ENCODE measurements around the gene NPAS3. TPM values are rescaled to one million over a fixed set of nuclear protein-coding genes. Genes with fewer than 3 reads are reported as not detected.

The NPAS3 gene
- total RNA-seq, 2 experiments from 2014 or later: not detected

DNA sequence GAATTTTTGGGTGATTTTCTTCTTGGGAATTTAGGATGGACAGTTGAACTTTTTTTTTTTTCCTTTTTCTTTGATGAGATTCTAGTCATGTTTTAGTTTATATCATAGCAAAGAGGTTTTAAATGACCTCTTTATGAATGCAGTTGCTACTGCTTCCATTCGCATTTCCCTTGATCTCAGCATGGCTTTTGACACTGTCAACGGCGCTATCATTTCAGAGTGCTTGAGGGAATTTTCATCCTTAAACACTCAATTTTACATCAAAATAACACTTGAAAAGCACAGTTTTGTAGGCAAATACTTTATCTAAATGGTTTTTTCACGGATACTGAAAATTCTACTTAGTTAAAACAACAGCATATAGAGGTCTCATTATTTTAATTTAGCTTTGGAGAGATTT is 195.5 kb downstream of the NPAS3 start:
- ChIA-PET CTCF (no interaction called here), POLR2A (no interaction called here)

- CTCF ChIA-PET: no interaction called here
- POLR2A ChIA-PET: no interaction called here
Measured at GRCh38 chr14:33134975-33135374, 196.3 kb downstream of the NPAS3 start.

DNA sequence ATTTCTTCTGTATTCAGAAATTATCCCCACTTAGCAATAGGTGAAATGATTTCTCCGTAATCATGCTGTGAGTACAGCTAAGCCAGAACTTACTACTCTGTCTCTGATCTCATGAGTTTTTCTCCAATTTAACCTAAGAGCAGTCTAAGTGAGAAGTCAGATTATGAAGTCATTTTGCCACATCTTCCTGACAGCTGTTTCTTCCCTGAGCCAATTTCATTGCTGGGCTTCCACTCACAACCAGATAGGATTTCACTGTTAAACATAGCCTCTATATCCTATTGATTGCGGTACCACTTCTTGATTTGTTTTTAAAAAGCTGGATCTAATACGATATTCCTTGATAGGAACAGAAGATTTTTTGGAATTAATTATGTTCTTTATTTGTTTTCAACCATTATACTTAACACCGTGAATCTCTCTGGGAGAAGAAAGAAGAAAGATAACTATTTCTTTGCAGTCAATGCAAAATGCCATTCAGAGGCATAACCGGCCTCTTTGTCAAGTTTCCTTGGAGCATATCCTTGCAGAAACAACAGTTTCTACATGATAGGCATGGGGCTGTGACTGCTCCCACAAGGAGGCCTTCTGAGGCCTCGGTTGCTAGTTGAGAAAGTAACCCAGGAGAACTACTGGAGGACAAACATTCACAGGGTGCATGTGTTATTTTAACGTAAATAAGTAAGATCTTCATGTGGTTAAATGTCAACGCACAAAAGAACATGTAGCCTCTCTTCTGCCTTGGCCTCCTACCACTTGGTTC is 212.2 kb downstream of the NPAS3 start:
- ChIA-PET POLR2A (no interaction called here), CTCF (no interaction called here)

- ChIA-PET POLR2A (no interaction called here), CTCF (no interaction called here)
Measured at GRCh38 chr14:33163109-33163508, 224.4 kb downstream of the NPAS3 start.

GRCh38 chr14:33163600-33163999 is 224.9 kb downstream of the NPAS3 start:
- POLR2A ChIA-PET: no interaction called here
- CTCF ChIA-PET: no interaction called here

DNA sequence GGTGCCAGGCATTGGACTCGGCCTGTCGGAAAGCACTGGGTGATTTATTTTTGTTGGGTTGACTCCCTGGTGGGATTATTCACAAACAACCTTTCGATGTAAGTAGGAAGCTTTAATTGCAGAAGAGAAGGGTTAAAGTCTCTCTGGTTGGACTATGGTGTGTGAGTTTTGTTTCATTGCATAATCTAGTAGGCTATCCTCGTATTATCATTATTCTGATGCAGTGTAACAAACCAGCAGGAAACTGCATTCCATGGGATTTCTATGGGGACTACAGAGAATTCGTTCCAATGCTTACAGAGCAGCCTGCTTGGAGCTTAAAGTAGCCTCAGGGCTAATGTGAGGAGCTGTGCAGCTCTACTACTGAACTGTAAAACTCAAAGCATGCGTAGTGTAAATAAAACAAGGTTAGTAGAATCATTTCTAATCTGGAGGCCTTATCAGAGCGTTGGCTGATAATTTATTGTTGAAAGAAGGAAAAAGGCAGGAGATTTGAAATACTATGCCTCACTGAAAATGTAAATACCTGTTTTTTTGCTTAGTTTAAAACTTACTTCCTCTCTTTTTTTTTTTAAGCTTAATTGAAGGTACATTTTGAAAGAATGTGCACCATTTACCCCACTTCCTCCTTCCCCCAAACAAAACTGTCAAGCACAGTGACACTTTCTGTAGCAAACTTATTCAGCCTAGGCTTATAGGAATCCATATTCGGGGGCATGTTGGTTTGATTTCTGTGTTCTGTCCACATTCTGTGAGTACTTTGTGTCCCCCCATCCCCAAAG is 226.7 kb downstream of the NPAS3 start:
- CTCF ChIA-PET: no interaction called here
- POLR2A ChIA-PET: no interaction called here

- ChIA-PET CTCF (no interaction called here), POLR2A (no interaction called here)
Measured at GRCh38 chr14:33165926-33166289, 227.2 kb downstream of the NPAS3 start.

DNA sequence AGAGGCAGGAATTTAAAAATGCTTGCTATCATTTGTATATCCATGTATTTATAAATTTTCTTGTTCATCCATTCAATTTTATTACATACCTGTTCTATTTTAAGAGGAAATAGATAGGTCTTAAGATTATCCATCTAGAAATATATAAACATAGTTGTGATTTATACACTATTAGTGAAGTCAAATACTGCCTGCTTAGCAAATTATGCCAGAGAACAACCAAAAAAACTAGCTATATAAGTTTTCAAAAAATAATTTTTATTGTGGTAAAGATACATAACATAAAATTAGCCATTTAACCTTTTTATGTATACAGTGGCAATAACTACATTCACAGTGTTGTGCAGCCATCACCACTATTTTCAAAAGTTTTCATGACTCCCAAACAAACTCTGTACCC is 237.3 kb downstream of the NPAS3 start:
- ChIA-PET POLR2A (no interaction called here), CTCF (no interaction called here)

DNA sequence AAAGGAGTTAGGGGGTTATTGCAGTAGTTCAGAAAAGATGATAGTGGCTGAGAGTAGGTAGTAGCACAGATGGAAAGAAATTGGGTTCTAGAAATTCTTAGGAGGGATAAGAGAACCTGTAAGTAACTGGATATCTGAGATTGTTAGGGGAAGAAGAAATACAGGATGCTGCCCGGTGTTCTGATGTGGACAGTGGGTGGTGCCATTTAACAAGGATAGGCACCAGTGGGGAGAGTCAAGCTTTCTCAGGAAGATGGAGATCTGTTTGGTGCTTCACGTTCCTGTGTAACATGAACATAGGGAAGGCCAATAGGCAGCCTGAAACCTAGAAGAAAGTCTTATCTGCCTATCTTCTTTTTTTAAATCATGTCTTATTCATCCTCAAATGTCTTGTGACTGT is 245.9 kb downstream of the NPAS3 start:
- ChIA-PET POLR2A (no interaction called here), CTCF (no interaction called here)

DNA sequence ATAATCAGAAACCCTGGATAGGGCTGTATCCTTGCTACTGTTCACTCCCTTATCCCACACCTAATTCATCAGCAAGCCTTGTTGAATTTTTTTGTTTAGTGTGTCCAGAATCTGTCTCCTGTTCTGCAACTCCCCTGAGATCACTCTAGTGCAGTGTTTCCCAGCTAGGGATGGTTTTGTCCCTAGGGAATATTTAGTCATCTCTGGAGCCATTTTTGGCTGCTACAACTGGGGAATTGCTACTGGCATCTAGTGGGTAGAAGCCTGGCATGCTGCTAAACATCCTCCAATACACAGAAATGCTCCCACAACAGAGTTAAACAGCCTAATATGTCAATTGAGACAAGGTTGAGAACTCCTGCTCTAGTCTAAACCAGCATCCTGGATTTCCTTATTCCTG is 248.0 kb downstream of the NPAS3 start:
- ChIA-PET POLR2A (no interaction called here), CTCF (no interaction called here)

DNA sequence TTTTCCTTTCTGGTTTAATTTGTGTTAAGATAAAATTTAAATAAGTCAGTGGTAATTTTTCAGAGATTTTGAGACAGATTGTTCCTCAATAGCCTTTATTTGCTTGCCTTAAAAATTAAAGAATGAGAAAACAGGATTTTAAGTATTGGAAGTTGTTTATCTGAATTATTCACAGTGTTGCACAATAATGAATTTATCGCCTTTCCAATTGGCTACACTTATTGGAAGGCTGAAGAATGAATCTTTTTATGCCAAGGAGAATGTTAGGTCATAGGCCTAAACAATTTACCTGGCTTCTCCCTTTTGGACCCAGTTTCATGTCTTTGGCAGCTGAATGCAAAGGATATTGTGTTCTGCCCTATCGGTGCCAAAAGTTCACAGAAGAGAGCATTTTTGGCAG is 250.2 kb downstream of the NPAS3 start:
- ChIA-PET CTCF (no interaction called here), POLR2A (no interaction called here)

DNA sequence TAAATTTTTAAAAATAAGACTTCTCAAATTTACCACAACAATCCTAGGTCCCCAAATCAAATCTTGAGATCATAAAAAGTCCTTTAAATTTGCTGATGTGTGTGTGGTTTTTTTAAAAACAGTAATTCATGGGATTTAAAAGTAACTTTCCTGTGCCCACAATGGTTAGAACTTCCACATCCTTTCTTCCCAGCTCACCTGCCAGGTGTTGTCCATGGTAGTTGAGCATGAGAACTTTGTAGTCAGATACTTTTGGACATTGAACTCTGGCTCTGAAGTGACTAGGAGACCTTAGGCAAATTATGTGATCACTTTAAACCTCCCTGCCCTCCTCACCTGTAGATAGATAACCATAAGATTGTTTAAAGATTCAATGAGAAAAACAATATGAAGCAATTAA is 253.2 kb downstream of the NPAS3 start:
- ChIA-PET POLR2A (no interaction called here), CTCF (no interaction called here)

DNA sequence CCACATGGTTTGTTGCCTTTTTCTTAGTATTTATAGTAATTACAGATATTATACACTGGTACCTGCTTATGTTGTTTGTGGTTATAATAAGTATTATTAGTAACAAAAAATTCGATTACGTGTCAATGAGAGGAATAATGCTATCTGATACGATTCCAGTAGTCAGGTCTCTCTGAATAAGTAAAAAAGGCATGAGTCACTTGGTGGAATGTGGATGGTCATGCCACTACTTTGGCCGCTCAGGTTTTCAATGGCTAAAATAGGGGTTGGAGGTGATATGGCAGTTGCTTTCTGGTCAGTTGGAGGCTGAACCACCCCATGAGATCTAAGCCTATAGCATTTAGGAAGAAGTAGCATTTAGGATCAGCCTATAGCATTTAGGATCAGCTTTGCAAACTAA is 255.9 kb downstream of the NPAS3 start:
- CTCF ChIA-PET: no interaction called here
- POLR2A ChIA-PET: no interaction called here

DNA sequence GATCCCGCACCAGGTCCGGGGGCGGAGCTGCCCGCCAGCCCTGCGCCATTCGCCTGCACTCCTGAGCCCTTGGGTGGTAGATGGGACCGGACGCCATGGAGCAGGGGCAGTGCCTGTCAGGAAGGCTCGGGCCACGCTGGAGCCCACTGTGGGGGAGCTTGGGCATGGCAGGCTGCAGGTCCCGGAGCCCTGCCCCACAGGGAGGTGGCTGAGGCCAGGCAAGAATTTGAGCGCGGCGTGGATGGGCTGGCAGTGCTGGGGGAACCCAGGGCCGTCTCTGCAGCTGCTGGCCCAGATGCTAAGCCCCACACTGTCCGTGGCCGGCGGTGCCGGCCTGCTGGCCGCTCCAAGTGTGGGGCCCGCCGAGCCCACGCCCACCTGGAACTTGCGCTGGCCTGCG is 260.0 kb downstream of the NPAS3 start:
- ChIA-PET POLR2A (no interaction called here), CTCF (no interaction called here)

DNA sequence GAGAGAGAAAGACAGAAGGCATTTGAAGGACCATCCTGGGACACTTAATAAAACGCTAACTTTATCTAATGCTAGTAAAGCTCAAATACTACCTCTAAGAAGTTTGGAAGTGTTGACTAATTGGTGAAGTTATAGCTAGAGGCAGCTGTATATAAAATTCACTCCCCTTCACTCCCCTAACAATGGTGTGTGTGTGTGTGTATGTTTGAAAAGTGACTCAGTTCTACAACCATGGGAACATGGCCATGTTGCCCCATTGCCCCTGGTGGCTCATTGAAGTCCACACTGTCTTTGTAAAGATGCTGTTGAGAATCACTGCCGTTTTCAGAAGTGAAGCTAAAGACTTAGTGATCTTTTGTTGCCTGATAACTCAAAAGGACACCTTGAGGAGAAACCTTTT is 262.4 kb downstream of the NPAS3 start:
- ChIA-PET POLR2A (no interaction called here), CTCF (no interaction called here)

DNA sequence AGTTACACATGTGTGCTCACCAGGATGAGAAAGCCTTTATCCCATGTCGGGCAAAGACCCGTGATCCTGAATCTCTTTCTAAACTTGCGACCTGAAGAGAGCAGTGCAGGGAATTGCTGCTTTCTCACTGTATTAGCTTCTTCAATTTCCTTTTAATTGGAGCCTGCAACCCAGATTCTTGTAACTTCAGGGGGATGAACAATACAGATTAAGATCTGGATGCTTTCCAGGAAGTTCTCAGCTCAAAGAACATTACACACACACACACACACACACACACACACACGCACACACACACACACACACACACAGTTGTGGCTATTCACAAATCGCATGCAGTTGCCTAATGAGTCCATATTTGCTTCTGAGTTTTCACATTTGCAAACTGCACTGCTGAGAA is 268.3 kb downstream of the NPAS3 start:
- ChIA-PET POLR2A (no interaction called here), CTCF (no interaction called here)

- ChIA-PET POLR2A (no interaction called here), CTCF (no interaction called here)
Measured at GRCh38 chr14:33207467-33208017, 268.9 kb downstream of the NPAS3 start.

DNA sequence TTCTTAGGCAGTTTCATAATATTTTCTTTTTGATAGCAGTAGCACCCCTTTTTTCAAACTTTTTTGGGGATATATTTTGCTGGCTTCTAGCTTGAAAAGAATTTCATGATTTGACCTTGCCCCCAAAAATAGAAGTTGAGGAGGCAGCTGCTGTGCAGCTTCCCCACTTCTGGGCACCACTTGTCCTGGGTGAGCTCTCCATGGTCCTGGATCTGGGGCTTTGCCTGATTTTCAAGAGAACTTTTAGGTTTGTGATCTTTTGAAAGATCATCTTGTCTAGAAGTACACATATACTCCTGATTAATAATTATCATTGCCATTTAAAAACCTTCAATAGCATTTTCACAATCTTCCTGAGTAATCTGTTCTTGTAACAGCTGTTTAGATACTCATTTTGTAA is 271.6 kb downstream of the NPAS3 start:
- ChIA-PET POLR2A (no interaction called here), CTCF (no interaction called here)

DNA sequence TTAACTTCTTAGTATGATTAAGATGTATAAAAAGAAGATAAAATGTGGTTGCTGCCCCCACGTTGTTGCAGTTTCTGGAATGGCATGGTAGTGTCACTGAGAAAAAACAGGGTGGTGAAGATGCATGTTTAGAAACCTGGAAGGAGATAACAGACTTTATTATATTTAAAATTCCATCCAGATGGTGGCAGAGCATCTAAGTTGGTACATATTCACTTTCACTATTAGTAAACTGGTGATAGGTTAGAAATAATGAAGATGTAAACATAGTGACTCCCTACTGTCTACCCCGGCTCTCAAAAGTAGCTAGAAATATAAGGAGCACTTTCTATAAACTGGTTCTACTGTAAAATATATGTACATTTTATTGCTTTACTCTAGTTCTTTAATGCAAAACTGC is 279.3 kb downstream of the NPAS3 start:
- POLR2A ChIA-PET: no interaction called here
- CTCF ChIA-PET: no interaction called here

DNA sequence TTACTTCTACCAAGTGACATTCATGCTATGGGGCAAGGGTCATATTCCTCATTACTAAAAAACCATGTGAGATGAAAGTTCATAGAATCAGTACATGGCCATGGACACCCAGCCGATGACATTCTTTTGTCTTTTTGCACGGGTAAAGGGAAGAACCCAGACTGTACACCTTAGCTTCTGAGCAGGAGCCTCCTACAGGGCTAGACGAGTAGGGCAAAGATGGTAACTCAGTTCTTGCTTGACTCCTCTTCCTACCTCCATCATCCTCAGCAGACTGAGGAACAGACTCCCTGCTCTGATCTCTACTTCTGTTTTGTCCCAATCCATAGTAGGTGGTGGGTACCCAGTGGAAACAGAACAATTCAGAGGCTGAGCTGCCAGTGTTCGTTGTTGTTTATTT is 281.3 kb downstream of the NPAS3 start:
- POLR2A ChIA-PET: no interaction called here
- CTCF ChIA-PET: no interaction called here

DNA sequence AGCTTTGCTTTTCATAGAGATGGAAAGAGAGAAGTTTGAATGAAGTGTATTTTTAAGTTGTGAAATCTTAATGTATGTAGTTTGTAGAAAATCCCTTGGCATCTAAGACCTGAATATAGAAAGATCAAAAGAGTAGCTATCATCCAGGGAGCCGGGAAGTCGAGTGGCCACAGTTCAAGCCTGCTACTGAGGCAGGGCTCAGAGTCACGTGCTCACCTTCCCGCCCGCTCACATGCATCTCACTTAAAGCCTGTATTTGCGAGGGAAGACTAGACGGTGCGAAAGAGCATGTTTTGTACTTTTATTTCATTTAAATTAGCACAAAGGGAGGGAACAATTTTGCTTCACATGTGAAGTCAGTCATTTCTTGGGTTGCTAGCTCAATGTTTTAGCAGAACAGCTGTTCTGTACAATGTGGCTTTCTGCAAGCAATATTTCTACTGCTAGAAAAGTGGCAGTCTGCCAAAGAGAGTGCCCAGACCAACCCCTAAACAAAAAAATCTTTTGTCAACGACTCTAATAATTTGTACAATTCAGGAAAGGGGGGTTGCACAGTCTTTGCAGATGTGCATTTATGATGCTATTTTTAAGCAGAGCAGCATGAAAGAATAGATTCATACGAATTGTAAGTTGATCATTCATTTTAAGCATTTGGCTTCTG is 290.7 kb downstream of the NPAS3 start:
- ChIA-PET POLR2A (no interaction called here), CTCF (no interaction called here)
